Measurements from ENCODE around the gene CRHR1.

DNA sequence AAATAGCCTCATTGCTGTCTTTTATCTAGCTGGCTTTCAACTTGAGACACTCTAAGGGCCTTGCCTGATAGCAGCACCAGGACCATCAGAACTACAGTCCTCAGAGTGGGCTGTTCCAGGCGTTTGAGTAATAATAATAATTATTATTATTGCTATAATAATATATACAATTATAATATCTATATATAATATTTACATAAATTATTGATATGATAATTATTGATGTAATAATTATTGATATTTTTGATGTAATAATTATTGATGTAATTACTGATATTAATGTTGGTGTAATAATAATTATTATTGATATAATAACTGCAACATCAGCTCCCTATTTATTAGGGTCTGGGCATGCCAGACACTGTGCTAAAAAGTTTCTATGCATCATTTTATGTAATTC, 25.6 kb upstream of the CRHR1 start:
- TF ChIP-seq FOXP2 (optimal IDR thresholded peaks at IDR 0.05; ENCODE audit: control extremely low read depth, extremely low read length, insufficient read depth): no peak
- TF ChIP-seq EZH2 (IDR thresholded peaks at IDR 0.05): no peak
- no peak for TF ChIP-seq POLR2AphosphoS5 (IDR thresholded peaks at IDR 0.05; ENCODE audit: borderline replicate concordance, low read depth, low read length)
